Activated effector memory CD4-positive, alpha-beta T cell treated with Interleukin-2 at 50 U/mL for 16 hours (primary cell): ENCODE data around the gene MAPKAP1.
"Not testable (repeated sequence)": the region's sequence is repeated elsewhere in the genome, so short reads cannot be mapped to it uniquely, and the experiment has no call there.

ENCODE experiments used
- DNase-seq: peaks from one replicate; pipeline ENCODE4 v3.0.0-alpha.2; 2020

The MAPKAP1 gene

DNA sequence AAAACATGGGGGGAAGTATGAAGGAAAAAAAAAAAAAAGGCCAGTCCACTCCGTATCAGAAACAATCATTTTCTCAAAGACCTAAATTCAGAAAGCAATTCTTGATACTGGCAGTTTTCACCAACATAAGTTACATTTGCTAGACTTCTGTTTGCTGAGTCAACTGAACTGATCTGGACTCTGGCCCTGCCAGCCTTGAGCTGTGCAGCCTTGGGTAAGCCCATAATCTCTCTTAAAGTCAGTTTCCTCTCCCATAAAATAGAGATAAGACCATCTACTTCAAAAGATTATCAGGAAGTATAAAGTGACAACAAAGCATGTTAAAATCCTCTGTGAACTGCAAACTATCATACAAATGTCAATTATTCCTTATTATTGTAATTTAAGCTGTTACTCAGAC is 106.8 kb downstream of the MAPKAP1 start:
- DNase-seq, result no peak

DNA sequence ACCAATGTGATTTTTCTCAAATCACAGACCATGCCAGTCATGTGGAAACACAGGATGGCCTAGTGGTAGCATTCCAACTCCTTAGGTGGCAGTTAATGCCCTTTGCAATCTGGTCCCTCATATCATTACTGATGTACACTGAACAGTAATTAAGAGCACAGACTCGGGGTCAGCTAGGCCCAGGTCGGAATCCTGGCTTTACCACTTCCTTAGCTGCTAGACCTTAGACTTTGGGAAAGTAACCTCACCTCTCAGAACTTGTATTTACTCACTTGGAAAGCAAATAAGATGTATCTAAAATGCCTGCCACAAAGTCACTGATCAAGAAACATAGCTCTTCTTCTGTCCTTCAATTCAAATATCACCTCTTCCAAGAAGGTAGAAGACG is 112.8 kb downstream of the MAPKAP1 start:
- DNase-seq, result no peak

DNA sequence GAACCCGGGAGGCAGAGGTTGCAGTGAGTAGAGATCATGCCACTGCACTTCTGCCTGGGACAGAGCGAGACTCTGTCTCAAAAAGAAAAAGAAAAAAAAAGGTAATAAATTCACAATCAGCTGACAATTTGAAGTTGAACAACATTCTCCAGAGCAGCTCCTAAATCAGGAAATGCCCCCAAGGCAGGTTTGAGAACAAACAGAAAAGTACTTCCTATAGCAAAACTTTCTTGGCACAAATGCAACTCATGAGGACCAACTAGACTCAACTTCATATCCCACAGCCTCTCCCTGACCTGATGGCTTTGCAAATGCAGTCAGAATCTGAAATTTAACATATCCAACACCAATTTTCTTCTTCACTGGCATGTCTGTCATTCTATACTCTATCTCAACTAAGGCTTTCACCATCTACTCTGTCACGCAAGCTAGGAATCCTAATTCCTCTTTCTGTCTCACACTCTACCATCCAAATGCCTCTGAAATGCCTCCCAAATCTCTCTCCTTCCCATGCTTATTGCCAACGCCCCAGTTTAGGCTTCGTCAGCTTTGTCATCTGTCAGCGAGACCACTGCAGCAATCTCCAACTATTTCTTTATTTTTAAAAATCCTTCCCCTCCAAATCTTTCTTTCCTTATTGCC is 113.3 kb downstream of the MAPKAP1 start:
- no peak for DNase-seq

- DNase-seq, result no peak
These were observed 115.1 kb downstream of the MAPKAP1 start for GRCh38 chr9:125591888-125592287.

- DNase-seq, result no peak
These were observed 115.8 kb downstream of the MAPKAP1 start for GRCh38 chr9:125591245-125591644.

DNA sequence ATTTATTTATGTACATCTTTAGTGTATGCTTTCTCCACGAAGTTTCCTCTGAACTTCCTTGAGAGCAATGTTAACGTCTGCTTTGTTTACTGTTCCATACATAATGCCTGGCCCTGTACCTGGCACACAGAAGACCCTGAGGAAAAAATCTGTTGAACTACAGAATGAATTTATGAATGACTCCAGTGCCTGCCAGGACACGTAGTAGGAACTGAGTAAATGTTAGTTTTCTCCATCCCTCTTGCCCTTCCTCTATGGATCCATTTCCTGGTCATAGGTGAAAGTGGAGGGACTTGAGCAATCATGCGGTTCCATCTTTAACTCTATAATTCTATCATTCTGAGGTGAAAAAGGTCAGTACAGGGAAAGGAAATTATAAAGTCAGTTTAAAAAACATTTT is 117.7 kb downstream of the MAPKAP1 start:
- DNase-seq, result no peak

DNA sequence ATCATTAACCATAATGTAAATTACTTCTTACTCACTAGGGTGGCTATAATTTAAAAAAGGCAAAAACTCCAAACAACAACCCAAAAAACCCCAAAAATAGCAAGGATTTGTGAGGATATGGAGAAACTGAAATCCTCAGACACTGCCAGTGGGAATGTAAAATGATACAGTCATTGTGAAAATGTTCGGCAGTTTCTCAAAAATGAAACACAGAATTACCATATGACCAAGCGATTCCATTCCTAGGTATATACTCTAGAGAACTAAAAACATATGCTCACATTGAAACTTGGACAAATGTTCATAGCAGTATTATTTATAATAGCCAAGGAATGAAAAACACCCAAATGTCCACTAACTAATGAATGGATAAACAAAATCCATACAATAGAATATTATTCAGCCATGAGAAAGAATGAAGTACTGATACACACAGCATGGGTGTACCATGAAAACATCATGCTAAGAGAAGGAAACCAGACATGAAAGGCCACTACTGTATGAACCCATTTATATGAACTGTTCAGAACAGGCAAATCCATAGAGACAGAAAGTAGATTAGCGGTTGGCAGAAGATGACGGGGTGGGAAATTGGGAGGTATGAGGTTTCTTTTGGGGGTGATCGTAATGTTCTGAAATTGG is 119.1 kb downstream of the MAPKAP1 start:
- DNase-seq, result no peak

DNA sequence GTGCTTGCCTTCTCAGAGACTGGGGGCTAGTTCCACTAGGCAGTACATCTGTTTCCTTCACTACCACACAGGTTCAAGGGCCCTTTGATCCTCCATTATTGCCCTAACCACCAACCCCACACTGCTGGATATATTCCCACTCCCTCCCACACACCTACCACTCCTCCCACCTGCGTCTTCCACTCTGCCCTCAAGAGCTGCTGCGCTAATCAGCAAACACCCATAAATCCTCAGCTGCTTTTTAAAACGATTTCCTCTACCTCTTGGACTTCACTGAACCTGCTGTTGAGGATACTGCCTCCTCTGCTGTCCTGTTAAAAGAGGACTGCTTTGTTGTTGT is 120.9 kb downstream of the MAPKAP1 start:
- DNase-seq, result no peak

- no peak for DNase-seq
These were observed 121.4 kb downstream of the MAPKAP1 start for GRCh38 chr9:125585503-125586171.

GRCh38 chr9:125580701-125581286 is 126.2 kb downstream of the MAPKAP1 start:
- no peak for DNase-seq

DNA sequence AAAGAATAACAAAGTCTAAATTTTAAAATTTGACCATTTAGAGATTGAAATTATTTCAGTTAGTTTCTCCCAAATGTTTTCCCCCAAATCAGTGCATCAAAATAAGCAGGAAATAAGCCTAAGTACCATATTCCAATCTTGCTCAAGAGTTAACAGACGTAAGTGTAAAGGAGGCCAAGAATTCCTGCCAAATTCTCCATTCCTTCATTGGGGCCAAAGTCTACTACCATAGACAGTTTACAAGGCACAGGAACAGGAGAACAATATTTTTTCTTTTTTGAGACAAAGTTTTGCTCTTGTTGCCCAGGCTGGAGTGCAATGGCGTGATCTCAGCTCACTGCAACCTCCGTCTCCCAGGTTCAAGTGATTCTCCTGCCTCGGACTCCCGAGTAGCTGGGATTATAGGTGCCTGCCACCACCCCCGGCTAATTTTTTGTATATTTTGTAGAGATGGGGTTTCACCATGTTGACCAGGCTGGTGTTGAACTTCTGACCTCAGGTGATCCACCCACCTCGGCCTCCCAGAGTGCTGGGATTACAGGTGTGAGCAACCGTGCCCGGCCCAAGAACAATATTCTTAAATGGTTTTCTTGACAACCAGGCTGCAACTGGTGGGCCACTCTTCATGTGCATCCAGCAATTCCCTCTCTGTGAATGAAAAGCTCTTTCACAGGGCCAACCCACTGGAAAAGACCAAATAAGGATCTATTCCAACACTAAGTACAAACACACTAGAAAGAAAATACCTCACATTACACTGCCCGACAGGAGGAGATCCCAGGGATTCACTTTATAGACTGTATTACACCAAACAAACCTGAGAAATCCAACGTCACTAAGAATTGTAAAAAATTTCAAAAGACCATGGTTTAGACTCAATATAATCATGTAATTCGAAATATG is 127.7 kb downstream of the MAPKAP1 start:
- DNase-seq, result no peak

GRCh38 chr9:125574126-125574877 is 132.7 kb downstream of the MAPKAP1 start:
- no peak for DNase-seq

- not testable (repeated sequence) for DNase-seq
These were observed 134.5 kb downstream of the MAPKAP1 start for GRCh38 chr9:125572461-125572860.

GRCh38 chr9:125571824-125572223 is 135.2 kb downstream of the MAPKAP1 start:
- not testable (repeated sequence) for DNase-seq

- no peak for DNase-seq
These were observed 136.8 kb downstream of the MAPKAP1 start for GRCh38 chr9:125570246-125570645.

GRCh38 chr9:125568621-125569020 is 138.4 kb downstream of the MAPKAP1 start:
- DNase-seq, result no peak

- not testable (repeated sequence) for DNase-seq
These were observed 141.0 kb downstream of the MAPKAP1 start for GRCh38 chr9:125566051-125566450.

DNA sequence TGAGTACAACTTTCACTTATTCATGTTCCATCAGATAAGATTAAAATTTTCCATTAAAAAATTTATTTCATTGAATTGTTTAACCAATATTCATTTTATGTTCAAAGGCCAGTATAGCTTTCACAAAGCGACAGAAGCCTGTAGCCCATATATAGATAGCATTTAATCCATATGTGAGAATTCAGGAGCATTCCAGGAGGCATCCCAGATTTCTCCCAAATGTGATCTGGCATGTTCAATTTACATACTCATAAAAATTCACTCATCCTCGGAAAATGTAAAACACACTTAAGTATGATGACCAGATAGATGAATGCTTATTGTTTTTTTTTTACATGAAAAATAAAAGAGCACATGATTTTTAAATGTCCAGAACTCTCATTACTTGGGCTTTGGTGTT is 141.9 kb downstream of the MAPKAP1 start:
- no peak for DNase-seq

- DNase-seq, result no peak
These were observed 142.4 kb downstream of the MAPKAP1 start for GRCh38 chr9:125564631-125565030.

- no peak for DNase-seq
These were observed 145.4 kb downstream of the MAPKAP1 start for GRCh38 chr9:125561509-125562148.

GRCh38 chr9:125559894-125560293 is 147.1 kb downstream of the MAPKAP1 start:
- DNase-seq, result no peak

- no peak for DNase-seq
These were observed 147.8 kb downstream of the MAPKAP1 start for GRCh38 chr9:125559194-125559593.
